Stimulated activated CD8-positive, alpha-beta memory T cell treated with anti-CD3 and anti-CD28 coated beads, Interleukin-15, amount 100 ng/mL, for 24 hours (primary cell): Measurements from ENCODE around the gene VPS16.
"Not testable (repeated sequence)": the region's sequence is repeated elsewhere in the genome, so short reads cannot be mapped to it uniquely, and the experiment has no call there.

Experiments used
- DNase-seq: peaks from one replicate; pipeline ENCODE4 v3.0.0-alpha.2; 2020; ENCODE audit warnings: low read depth

The VPS16 gene

DNA sequence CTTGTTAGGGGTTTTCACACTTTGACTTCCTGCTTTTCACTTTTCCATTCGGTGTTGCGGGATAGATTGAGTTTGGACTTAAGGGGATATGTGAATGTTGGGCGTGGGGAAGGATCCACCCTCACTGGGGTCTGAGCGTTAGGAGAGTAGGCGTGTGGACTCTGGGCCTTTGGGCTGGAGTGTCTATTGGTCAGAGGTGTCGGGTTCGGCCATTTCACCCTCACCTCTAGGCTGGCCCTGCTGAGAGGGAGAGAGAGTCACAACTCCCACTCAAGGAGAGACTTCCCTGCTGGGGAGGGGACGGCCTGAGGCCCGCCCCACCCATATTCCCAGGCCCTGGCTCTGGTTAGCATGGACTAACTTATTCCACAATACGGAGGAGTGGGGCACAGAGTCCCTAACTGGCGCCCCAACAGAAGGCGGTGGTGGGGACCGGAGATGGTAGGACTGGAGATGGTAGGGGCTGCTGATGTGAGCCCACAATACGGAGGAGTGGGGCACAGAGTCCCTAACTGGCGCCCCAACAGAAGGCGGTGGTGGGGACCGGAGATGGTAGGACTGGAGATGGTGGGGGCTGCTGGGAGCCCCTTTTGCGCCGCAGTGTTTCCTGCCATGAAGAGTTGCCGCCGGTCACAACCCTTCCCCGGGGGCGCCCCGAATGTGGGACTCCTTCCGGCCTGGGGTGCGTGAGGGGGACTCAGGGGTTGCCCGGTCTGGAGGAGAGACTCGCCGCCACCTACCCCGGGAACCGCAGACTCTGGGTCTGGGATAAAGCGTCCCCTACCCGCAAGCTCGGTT, 31.3 kb downstream of the VPS16 start:
- no peak for DNase-seq

DNA sequence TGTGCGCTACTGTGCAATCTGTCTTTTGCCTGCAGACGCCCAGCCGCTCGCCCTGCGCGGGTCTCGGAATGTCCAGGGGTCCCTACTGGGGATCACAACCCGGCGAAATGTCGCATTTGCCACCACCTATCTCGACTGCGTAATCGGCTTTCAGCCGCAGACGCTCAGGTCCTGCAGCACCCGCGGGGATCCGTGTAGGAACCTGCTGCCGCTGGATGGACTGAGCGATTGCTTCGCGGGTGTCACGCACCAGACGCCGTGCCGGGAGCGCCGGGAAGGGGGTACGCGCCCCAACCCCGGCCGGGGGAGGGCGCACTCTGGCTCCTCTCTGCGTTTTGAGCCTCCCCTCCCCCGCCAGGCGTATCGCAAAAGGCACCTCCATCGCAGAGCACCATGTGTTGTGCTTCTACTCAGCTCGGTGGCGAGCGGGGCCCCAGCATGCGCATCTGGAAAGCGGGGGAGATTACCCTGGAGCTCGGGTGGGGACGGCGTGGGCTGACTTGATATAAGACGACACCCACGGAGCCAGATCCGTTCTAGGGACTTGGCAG, 32.0 kb downstream of the VPS16 start:
- peak; percentile 58 for DNase-seq

DNA sequence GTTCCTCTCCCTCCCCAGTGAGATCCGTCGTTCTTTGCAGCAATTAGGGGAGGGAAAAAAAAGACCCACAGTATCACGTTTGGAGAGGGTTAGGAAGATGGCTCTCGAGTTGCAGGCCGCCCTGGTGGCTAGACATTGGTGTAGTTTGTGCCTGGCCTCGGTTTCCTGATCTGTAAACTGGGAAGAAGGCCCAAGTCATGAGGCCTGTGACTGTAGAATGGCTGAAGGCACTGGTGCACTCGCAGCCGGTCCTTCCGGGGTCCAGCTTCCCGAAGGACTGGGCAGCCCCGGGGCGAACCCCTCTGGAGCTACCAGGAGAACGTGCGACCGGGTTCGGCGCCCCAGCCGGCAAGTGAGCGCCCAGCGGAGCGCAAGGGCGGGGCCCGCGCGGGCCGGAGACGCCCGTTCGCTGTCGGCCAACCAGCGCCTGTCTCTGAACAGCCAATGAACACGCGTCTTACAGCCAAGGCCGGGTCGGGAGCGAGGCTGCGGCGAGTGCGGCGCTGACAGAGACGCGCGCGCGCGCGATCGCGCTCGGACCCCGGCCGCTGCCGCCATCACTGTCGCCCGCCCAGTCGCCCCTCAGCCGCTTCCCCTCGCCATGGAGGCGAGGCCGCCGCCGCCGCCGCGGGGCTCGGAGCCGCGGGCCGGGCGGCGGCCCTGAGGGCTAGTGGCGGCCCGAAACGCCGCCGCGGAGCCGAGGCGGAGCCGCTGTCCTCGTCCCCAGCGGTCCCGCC, 32.6 kb downstream of the VPS16 start, which contains the start of gene PTPRA:
Gene PTPRA (plus strand): TSS at position 472 of the 737 bp plus-strand sequence. CDS start 90,797 bp downstream, outside the sequence.
- DNase-seq, result peak; percentile 84

DNA sequence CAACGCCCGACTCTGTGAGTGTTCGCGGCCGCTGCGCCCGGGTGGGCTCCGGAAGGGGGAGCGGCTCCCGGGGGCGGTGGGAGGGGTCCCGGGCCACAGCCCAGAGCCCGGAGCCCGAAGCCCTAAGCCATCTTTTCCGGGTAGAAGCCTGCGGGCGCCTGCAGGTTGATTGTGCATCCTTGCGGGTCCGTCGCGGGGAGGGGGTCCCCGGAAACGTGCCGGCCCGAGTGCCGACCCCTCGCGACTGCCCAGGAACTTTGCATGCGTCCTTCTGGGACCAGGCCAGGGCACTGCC, 33.1 kb downstream of the VPS16 start:
- peak; percentile 26 for DNase-seq

DNA sequence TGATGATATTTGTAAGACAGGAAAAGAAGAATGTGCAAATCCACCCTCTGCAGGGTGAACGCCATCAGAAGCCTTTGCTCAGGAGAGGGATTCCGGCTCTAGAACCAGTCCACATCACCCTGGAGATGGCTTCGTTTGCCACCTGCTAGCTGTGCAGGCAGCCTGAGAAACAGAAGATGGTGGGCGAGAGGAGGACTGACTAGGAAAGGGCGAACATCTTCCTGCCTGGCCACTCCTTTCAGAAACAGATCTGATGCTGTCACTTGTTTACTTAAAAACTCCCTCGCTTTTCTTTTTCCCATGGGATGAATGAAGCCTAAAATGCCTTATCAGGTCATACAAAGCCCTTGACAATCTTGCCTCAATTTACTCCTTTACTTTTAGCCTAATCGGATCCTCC, 33.9 kb downstream of the VPS16 start:
- no peak for DNase-seq

DNA sequence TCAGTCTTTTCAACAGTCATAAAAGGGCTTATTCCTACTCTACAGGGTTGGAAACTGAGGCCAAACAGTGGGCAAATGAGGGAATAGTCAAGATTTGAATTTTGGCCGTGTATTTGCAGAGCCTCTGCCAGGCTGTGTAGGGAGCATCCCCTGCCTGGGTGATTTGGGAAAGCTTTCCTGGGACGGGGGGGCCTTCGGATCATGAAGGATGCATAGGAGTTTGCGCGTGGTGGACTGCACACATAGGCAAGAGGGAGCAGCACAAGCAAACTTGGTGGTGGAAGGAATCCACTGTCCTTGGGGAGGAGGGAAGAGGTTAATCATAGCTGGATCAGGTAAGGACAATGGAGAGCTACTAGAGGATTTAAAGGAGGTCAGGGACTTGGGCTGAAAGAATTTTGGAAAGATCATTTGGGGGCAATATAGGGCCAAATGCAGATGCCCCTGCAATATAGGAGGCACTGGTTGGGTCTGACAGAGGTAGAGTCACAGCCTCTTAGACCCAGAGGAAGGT, 35.2 kb downstream of the VPS16 start:
- DNase-seq, result no peak

DNA sequence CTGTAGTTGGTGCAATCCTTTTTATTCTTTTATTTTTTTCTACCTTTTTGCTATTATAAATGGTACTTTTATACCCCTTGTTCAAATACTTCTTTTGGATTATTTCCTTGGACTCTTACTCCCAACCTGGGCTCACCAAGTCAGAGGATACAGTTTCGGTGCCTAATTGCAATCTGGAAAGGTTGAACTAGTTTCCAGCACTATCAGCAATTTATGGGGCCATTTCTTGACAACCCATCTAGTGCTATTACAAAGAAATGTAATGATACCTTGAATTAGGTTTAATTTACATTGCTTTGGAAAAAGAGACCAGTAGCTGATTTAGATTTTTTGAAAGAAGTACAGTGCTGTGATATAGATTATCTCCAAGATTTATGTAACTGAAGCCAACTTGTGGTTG, 38.0 kb downstream of the VPS16 start:
- DNase-seq, result no peak

DNA sequence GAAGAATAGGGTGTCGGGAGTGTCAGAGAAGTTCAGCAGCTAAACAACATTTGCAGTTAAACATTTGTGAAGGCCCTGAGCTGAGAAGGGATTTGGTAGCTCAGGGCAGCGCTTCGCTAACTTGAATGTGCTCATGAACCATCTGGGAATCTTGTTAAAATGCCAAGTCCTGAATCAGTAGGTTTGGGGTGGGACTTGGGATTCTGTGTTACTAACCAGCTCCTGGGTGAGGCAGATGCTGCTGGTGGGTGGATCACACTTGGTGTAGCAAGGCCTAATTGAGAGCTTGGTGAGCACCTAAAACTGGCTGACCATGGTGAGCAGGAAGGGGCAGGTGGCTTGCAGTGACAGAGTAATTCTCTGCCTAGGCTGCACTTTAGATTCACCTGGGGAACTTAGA, 38.6 kb downstream of the VPS16 start:
- DNase-seq, result no peak

DNA sequence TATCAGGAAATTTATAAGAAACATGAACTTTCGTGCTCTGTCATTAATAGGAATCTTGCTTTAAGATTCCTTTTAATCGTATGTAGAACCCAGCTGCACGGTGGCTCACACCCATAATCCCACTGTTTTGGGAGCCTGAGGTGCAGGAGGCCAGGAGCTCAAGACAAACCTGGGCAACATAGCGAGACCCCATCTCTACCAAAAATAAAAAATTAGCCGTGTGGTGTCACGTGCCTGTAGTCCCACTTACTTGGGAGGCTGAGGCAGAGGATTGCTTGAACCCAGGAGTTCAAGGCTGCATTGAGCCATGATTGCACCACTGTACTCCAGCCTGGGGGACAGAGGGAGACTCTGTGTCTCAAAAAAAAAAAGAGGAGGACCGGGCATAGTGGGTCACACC, 40.1 kb downstream of the VPS16 start:
- no peak for DNase-seq

DNA sequence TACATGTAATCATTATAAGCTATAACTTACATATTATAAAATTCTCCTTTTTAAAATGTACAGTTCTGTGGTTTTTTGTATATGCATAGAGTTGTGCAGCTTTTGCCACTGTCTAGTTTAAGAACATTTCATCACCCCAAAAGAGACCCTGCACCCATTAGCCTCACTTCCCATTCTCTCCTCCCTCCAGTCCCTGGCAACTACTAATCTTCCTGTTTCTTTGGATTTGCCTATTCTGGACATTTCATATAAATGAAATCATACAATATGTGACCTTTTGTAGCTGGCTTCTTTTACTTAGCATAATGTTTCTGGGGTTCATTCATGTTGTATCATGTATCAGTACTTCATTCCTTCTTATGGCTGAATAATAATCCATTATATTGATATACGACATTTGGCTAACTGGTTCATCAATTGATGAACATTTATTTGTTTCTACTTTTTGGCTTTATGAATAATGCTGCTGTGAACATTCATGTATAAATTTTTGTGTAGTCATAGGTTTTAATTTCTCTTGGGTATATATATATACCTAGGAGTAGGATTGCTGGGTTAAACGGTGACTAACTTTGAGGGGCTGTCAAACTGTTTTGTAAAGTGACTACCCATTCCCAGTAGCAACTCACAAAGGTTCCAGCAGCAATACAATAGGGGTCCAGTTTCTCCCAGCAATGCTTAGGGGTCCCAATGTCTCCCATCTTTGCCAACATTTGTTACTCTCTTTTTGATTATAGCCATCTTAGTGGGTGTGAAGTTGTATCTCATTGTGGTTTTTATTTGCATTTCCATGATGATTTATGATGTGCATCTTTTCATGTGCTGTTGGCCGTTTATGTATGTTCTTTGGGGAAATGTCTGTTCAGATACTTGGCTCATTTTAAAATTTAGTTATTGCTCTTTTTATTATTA, 43.4 kb downstream of the VPS16 start:
- DNase-seq, result no peak

DNA sequence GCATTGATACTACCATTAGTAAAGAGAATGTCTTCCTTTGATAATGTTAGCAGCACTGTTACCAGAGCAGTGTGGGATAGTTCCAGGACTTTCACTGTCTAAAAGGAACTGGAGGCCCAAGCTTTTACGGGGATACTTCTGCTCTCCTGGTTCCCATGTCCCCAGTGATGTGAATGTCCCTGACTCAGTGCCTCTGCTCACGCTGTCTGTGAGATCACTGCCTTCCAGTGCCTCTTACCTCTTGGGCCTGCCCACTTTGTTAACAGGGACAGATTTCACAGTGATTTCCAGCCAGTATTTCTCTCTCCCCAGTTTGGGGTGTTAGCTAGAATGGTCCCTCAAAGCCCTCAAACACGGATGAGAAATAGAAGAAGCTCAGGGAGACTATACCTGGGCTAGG, 47.2 kb downstream of the VPS16 start:
- DNase-seq, result no peak

DNA sequence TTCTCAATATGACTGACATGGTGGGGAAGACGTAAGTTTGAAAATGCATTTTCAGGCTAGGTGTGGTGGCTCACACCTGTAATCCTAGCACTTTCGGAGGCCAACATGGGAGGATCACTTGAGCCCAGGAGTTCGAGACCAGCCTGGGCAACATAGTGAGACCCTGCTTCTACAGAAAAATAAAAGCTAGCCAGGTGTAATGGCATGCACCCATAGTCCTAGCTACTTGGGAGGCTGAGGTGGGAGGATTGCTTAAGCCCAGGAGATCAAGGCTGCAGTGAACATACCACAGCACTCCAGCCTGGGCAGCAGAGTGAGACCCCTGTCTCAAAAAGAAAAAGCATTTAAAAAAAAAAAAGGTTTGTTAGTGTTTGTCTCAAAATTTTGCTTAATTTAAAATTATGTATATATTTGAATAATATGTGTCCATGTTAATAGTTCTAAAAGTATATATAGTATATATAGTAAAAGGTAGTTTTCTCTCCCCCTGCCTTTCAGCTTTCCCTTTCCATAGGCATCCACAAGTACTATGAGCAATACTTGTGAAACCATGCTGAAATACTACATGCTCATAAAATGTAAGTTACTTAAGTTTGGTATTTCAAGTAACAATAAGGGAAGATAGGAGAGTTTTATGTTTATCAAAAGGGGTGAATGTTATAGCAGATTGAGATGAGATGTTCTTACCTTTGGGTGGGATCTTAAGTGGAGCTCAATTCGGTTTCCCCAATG, 47.8 kb downstream of the VPS16 start:
- no peak for DNase-seq

DNA sequence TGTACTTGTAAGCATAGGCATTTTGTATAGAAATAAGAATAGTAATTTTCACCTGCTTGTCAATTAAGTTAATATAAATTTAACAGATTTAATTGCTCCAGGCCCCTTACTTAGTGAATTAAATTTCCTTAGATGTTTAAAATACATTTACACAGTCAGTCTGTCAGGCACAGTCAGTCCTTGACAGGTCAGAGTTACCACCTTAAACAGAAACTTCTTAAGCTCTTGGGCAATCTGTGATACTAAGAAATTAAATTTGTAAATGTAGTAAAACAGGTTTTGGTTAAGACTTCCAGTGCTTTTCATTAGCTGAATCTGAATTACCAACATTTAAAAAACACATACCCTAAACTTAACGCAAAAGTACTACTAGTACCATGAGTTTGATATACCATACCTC, 48.7 kb downstream of the VPS16 start:
- DNase-seq, result no peak

DNA sequence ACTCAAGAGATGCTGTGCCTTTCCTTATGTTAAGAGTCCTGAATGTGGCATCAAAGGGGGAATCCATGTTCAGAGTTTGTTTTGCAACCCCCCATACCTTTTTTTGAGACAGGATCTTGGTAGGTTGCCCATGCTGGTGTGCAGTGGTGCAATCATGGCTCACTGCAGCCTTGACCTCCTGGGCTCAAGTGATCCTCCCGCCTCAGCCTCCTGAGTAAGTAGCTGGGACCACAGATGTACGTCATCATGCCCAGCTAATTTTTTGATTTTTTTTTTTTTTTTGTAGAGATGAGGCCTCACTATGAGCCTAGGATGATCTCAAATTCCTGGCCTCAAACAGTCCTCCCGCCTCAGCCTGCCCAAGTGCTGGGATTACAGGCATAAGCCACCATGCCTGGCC, 49.3 kb downstream of the VPS16 start:
- no peak for DNase-seq

DNA sequence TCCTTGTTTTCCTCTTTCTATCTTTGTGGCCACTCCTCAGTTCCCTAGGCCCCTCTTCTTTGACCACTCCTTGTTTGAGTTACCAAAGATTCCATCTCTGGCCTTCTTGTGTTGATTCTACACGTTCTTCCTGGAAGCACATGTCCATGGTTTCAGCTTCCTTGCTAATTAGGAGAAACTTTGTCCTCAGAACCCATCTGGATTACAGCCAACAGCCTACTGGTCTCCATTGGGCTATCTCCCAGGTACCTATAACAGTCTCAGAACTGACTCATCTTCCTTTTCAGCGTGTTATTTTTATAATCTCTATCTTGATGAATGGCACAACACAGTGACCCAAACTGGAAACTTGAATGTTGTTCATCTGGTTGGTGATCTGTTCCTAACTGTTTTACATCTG, 50.2 kb downstream of the VPS16 start:
- DNase-seq, result no peak

DNA sequence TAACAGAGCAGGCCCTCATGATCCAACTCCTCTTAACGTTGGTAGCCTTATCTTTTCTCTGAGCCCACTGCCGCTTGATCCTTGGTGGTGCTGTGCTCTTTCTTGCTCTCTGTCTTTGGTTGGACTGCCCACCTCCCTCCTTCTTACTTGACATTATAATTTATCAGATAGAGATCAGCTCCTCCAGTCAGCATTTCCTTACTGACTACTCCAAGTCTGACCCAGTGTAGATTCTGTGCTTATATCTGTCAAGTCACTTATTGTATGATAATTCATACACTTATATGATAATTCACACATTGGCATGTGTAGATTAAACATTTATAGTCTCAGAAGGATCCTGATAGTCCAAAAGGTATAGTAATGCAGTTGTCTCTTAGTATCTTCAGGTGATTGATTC, 50.8 kb downstream of the VPS16 start:
- DNase-seq, result no peak

DNA sequence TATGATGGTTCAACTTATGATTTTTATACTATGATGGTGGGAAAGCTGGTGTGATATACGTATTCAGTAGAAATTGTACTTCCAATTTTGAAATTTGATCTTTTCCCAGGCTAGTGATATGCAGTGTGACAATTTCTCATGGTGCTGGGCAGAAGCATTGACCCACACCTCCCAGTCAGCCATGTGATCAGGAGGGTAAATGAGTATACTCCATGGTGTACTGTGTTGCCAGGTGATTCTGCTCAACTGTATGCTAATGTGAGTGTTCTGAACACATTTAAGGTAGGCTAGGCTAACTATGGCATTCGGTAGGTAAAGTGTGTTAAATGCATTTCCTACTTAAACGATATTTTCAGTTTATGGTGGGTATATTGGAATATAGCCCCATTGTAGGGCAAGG, 51.8 kb downstream of the VPS16 start:
- no peak for DNase-seq

DNA sequence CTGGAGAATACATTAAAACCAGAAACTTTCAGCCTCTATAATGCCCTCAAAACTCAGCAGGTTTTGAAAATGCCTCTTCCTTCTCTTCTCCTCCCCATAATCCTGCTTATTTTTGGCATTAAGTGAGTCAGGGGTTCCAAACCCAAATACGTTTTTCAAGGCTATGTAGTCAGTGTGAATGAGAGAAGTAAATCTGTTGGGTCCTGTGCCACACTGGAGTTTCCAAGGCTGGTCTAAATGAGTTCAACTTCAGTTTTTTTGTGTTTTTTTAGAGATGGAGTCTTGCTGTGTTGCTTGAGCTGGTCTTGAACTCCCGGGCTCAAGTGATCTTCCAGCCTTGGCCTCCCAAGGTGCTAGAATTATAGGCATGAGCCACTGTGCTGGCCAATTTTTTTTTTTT, 53.7 kb downstream of the VPS16 start:
- no peak for DNase-seq

DNA sequence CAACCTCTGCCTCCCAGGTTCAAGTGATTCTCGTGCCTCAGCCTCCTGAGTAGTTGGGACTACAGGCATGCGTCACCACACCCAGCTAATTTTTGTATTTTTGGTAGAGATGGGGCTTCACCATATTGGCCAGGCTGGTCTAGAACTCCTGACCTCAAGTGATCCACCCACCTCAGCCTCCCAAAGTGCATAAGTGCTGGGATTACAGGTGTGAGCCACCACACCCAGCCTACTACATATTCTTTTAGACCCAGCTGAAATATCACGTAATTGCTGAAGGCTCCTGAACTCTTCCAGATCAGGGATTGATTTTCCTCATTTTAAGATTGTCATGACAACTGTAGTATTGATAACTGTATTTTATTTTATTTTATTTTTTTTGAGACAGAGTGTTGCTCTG, 54.6 kb downstream of the VPS16 start:
- not testable (repeated sequence) for DNase-seq

DNA sequence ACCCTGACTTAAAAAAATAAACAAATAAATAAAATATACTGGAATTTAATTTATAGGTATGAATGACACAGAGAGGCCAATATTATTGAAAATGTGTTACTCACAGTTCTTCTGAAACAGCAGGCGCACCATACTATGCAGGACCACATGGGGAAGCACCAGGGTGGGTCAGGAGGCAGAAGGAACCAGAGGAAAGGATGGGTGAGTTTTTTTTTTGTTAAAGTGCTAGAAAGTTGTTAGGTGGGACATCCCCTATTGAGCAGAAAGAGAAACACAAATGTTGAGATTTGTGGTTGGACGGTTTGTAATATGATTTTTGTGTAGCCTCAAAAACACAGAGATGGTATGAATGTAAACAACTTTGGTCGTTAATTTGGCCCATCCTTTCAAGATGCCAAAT, 58.7 kb downstream of the VPS16 start:
- no peak for DNase-seq

DNA sequence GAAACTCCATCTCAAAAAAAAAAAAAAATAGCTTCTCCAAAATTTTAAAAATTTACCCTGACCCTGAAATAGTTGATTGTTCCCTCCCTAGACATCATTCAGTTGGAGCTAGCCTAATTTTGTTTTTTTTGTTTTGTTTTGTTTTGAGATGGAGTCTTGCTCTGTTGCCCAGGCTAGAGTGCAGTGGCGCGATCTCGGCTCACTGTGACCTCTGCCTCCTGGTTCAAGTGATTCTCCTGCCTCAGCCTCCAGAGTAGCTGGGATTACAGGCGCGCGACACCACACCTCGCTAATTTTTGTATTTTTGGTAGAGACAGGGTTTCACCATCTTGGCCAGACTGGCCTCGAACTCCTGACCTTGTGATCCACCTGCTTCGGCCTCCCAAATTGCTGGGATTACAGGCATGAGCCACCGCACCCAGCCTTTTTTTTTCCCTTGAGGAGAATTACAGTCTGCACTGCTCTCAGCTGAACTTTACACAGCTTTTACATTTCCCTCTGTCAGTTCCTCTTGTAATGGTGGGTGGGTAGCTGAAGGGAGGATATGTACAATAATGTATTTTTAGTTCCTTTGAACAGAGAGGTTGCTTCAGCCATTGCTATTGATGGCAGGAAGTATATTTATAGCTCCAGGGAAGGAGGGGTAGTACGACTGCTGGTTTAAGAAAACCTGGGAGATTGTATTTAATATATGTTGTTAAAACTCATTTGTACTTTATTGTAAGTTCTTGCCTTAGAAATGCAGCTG, 60.5 kb downstream of the VPS16 start:
- no peak for DNase-seq
